ENCODE results near the gene CEL.
A peak's percentile ranks its signal among the peaks of the same experiment; 100 is the strongest.
"Not testable (repeated sequence)": the region's sequence is repeated elsewhere in the genome, so short reads cannot be mapped to it uniquely, and the experiment has no call there.

The CEL gene

DNA sequence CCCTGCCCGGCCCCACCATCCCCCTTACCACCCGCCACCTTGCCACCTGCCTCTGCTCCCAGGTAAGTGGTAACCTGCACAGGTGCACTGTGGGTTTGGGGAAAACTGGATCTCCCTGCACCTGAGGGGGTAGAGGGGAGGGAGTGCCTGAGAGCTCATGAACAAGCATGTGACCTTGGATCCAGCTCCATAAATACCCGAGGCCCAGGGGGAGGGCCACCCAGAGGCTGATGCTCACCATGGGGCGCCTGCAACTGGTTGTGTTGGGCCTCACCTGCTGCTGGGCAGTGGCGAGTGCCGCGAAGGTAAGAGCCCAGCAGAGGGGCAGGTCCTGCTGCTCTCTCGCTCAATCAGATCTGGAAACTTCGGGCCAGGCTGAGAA, at the start of gene CEL:
Gene CEL, plus strand, starts transcription at position 218 of the 382 bp plus-strand sequence. Its CDS starts 22 bp downstream, at position 240.
- not testable (repeated sequence) for DNase-seq (ENCODE audit: low read depth)

DNA sequence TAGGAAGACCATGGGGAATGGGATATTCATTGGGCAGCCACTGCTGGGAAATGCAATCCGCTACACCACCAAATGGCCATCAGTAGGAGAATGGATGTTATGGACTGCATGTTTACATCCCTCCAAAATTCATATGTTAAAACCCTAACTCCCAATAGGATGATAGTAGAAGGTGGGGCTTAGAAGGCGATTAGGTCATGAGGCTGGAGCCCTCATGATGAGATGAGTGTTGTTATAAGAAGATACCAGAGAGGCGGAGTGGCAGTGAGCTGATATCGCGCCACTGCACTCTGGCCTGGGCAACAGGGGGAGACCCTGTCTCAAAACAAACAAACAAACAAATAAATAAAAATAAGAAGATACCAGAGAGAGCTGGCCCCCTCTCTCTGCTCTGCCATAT, 47.1 kb upstream of the CEL start:
- no peak for DNase-seq (ENCODE audit: low read depth)

DNA sequence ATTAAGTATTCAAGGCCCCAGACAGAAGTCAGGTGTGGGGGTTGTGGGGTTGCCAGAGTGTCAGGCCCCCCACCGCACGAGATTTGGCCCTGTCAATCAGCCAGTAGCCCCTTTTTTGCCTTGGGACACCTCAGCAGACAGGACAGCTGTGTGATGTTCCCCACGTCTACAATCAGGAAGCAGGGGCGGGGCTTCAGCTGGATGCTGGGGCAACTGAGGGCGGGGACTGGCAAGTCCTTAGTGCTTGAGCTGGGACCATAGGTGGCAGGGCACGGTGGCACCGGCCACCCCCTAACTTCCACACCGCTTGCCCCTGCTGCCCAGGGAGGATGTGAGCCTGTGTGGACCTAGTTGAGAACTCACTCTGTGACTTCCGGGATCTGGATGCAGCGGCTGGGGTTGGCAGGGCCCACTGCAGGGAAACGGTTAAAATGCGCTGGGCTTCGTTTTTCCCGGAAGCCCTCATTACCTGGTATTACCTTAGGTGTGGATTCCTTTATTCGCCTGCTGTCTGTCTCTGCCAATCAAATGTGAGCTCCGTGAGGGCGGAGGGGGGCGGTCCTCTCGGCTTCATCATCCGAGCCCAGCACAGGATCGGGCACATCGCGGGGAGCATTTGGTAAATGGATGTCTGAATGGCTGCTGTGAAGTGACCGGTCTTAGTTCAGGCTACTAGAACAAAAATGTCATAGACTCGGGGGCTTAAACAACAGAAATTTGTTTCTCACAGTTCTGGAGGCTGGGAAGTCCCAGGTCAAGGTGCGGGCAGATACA, 38.5 kb upstream of the CEL start:
- no peak for DNase-seq (ENCODE audit: low read depth)

DNA sequence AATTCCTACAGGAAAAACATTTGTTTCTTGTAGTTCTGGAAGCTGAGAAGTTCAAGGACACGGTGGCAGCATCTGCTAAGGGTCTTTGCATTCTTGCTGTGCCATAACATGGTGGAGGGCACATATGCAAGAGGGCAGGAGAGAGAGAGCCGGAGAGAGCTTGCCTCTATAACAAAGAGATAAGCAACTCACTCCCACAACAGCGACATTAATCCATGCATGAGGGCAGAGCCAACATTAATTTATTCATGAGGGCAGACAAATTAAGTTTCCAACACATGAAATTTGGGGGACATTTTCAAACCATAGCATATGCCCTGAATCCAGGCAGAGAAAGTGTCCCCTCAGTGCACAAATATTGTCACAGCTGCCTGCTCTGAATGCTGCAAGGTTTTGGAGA, 35.4 kb upstream of the CEL start:
- no peak for DNase-seq (ENCODE audit: low read depth)

GRCh38 chr9:133027134-133027533, 34.6 kb upstream of the CEL start:
- DNase-seq (ENCODE audit: low read depth), result no peak

- DNase-seq (ENCODE audit: low read depth), result no peak
Measured at GRCh38 chr9:133028221-133028620, 33.6 kb upstream of the CEL start.

DNA sequence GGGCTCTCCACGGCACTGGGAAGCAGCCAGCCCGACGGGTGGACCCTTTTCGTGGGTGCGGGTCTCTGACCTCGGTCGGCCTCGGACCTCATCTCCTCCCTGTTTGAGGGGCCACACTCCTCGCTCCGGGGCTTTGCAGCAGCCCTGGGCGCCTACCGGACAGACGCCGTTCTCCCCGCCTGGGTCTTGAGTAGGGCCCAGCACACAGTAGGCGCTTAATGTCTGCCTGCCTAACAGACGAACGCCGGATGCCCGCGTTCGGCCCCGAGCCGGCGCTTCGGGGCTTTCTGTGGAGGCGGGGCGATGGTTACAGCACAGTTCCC, 31.8 kb upstream of the CEL start:
- no peak for DNase-seq (ENCODE audit: low read depth)

- peak; percentile 88 for DNase-seq (ENCODE audit: low read depth)
Measured at GRCh38 chr9:133030317-133031129, 31.3 kb upstream of the CEL start, which contains the start of gene GTF3C5. Gene GTF3C5, plus strand, starts transcription at chr9:133030997. Its CDS starts 15 bp downstream, at chr9:133031012.

DNA sequence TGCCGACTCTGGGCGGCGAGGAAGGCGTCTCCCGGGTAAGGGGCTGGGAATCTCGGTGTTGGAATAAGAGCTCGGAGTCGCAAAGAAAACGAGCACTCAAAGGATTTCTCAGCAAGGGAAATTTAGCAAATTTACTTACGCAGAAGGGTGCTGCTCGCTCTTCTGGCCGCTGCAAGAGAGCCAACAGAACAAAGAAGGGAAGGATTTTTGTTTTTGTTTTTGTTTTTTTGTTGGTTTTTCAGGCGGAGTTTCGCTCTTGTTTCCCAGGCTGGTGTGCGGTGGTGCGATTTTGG, 30.7 kb upstream of the CEL start:
- DNase-seq (ENCODE audit: low read depth), result no peak

DNA sequence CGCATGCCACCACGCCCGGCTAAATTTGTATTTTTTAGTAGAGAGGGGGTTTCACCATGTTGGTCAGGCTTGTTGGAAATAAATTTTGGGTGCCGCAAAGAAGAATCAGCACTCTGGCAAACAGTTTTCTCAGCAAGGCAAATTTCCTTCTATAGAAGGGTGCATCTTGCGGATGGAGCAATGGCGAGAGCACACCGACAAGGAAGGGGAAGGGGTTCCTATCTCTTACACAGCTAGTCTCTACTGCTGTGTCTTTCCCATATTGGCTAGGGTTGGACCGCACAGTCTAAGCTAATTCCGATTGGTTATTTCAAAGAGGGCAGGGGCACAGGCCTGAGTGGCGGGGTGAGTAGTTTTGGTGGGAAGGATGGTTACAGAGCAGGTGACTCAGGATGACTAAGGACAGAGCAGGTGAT, 30.3 kb upstream of the CEL start:
- no peak for DNase-seq (ENCODE audit: low read depth)

DNA sequence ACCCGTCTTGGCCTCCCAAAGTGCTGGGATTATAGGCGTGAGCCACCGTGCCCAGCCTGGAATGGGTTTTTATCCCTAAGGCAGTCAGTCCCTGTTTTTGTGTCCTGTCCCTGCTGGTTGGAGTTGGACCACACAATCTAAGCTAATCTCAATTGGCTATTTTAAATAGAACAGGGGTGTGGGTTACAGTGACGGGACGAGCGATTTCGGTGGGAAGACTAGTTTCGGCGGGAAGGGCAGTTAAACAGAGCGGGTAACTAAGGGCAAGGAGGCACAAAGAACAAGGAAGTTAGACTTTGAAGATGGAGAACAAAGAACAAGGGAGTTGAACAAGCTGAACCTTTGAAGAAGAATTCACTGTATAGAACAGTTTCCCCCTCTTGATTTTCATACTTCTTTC, 29.6 kb upstream of the CEL start:
- DNase-seq (ENCODE audit: low read depth), result no peak

DNA sequence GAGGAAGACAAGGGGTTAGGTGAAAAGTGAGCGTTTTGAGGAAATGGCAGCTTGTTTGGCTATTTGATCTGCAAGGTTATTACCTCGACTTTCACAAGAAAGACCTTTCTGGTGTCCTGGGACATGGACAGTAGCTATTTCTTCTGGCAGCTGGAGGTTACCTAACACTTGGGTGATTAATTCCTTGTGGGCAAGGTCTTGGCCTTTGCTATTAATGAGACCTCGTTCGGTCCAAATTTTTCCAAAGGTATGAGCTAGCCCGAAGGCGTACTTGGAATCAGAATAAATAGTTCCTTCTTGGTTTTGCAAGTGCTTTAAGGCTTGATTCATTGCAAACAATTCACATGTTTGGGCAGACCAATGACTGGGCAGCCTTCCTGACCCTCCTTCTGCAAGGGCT, 26.1 kb upstream of the CEL start:
- DNase-seq (ENCODE audit: low read depth), result no peak

GRCh38 chr9:133037775-133038515, 23.8 kb upstream of the CEL start:
- no peak for DNase-seq (ENCODE audit: low read depth)

DNA sequence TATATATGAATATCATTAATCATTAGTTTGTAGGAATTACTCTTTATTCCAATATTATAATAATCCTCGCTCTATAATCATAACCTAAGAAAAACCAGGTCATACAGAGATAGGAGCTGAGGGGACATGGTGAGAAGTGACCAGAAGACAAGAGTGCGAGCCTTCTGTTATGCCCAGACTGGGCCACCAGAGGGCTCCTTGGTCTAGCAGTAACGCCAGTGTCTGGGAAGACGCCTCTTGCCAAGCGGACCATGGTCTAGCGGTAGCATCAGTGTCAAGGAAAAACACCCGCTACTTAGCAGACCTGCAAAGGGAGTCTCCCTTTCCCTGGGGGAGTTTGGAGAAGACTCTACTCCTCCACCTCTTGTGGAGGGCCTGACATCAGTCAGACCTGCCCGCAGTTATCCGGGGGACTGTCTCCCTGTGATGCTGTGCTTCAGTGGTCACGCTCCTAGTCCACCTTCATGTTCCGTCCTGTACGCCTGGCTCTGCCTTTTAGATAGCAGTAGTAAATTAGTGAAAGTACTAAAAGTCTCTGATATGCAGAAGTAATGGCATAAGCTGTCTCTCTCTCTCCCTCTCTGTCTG, 20.8 kb upstream of the CEL start:
- DNase-seq (ENCODE audit: low read depth), result not testable (repeated sequence)

DNA sequence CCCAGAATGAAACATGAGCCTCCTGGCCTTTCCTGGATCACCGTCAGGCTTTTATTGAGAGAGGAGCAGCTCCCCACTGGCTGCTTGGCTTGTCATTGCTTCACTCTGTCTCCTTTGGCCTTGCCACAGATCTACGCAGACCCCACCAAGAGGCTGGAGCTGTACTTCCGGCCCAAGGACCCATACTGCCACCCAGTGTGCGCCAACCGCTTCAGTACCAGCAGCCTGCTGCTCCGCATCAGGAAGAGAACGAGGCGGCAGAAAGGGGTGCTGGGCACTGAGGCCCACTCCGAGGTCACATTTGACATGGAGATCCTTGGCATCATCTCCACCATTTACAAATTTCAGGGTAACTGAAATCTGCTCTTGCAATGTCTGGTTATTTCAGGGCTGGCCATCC, 19.8 kb upstream of the CEL start:
- no peak for DNase-seq (ENCODE audit: low read depth)

DNA sequence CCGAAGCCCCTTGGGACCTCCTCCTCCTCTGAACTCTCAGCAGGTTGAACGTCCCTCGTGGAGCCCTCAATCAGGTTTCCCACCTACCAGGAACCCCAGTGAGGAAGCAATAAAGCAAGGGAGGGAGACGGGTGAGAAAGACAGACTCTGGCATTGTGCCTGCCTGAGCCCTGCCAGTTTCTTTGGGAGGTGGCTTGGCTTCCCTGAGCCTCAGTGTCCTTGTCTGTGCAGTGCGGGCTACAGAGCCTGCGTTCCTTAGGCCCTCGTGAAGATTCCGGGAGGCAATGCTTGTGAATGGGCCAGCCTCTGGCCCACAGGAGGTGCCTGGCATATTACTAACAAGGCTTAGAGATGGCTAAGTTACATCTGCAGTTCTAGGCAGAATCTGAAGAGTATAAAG, 19.1 kb upstream of the CEL start:
- DNase-seq (ENCODE audit: low read depth), result no peak

DNA sequence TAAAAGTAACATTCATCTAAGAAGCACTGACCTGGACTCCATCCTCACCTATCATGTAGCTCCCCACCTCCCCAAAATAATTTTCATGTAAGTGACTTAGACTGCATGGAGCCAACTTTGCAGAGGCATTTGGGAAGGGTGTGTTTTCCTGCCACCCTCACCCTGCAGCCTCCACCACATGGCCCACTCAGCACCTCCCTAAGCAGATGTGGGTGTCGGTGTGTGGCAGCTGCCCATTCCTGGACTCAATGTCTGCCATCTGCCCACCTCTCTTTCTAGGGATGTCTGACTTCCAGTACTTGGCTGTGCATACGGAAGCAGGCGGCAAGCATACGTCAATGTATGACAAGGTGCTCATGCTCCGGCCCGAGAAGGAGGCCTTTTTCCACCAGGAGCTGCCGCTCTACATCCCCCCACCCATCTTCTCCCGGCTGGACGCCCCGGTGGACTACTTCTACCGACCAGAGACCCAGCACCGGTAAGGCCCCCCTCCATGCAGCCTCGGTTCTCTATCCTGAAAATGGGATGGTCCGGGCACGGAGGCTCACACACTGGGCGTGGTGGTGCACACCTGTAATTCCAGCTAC, 18.2 kb upstream of the CEL start:
- DNase-seq (ENCODE audit: low read depth), result no peak

DNA sequence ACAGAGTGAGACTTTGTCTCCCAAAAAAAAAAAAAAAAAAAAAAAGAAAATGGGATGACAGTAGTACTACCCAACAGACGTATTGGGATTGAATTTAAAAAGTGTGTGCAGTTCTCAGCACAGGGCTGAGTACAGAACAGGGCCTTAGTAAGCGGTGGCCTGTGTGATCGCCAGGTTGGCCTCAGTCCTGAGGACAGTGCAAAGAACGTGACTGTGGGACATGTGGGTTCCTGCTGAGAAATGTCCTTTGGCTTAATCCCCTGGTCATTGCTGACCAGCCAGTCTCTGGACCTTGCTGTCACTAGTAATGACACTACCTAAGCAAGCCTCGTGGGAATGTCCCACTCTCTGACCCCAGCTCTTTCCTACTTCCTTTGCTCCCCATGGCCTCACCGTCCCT, 17.7 kb upstream of the CEL start:
- DNase-seq (ENCODE audit: low read depth), result no peak

DNA sequence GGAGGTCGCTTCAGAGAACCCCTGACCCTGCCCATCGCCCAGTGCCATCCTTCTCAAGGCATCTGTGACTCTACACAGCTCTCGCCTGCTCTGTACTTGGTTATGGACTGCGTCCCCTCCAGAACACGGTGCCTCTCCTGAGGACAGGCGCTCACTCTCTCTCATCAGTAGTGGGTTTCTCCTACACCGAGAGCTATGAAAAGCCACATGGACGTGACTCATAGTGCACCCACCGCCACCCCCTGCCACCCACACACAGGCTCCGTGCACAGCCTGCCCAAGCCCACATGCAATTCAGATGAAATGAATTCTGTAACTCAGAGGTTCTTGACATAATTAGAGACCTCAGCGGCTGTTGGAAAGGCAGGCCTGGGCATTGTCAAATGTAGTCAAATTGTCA, 17.1 kb upstream of the CEL start:
- no peak for DNase-seq (ENCODE audit: low read depth)

DNA sequence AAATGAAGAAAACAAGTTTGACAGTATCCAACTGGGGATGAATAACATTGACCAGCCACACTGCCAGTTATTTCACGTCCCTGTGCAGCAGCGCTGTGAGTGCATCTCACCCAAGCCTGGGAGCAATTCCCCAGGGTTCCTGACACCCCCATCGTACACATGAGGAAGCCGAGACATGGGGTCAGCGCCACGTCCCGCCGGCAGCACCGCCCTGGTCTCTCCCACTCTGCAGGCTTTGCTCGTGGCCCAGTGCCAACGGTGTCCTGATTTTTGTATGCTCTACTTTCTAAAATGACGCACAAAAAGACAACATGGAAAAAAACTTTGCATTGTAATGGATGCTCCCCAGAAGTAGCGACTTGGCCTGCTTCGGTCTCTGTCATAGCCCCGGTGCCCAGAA, 16.6 kb upstream of the CEL start:
- no peak for DNase-seq (ENCODE audit: low read depth)

- no peak for DNase-seq (ENCODE audit: low read depth)
Measured at GRCh38 chr9:133046196-133046899, 15.4 kb upstream of the CEL start.

DNA sequence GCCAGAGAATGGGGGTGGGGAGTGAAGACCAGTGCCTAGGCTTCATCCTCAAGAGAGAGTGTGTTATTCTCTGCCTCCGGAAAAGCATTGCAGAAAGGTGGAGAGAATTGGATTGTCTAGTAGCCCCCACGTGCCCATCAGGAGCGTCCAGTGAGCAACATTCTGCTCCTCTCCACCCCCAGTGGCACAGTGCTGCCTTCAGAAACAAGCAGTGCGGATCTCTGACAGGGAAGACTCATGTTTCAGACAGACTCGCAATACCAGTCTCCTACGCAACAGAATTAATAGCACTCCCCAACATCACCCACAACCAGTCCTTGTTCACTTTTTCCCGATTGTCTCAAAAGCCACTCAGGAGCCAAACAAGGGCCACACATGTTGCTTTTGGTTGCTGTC, 14.9 kb upstream of the CEL start:
- no peak for DNase-seq (ENCODE audit: low read depth)

All from T-helper 22 cell (primary cell).